OCI-LY1 (cell line): Measurements from ENCODE around the gene WDPCP.

Source experiments
- H2AFZ ChIP-seq: fragments of 200-600 bp; sonication (generic), shearing (Covaris generic); 2 replicates; pipeline ENCODE4 v1.6.0; 2014; ENCODE audit warnings: antibody characterized with exemption, mild to moderate bottlenecking, low read length
- H3F3A ChIP-seq: fragments of 200-600 bp; sonication (generic), shearing (Covaris generic); 2 replicates; pipeline ENCODE4 v1.6.0; 2014; ENCODE audit warnings: mild to moderate bottlenecking, antibody characterized with exemption, low read length, moderate library complexity; ENCODE audit not compliant: insufficient read depth
- H3K27ac ChIP-seq: fragments of 200-600 bp; sonication (generic); 2 replicates; pipeline ENCODE4 v1.5.1; 2014; ENCODE audit warnings: low read length, mixed run types, mild to moderate bottlenecking, low read depth; ENCODE audit not compliant: poor library complexity, severe bottlenecking
- H3K27me3 ChIP-seq: fragments of 200-600 bp; sonication (generic); 2 replicates; pipeline ENCODE4 v1.6.0; 2014; ENCODE audit warnings: antibody characterized with exemption, mild to moderate bottlenecking, low read length, moderate library complexity; ENCODE audit not compliant: insufficient read depth
- H3K36me3 ChIP-seq: fragments of 200-600 bp; sonication (generic); 2 replicates; pipeline ENCODE4 v1.6.1; 2014; ENCODE audit warnings: mild to moderate bottlenecking, antibody characterized with exemption, low read length, moderate library complexity, mixed read lengths; ENCODE audit not compliant: insufficient read depth
- H3K4me1 ChIP-seq: fragments of 200-600 bp; sonication (generic); 2 replicates; pipeline ENCODE4 v1.5.1; 2014; ENCODE audit warnings: mild to moderate bottlenecking, low read length, moderate library complexity; ENCODE audit not compliant: insufficient read depth, severe bottlenecking
- H3K4me2 ChIP-seq: fragments of 200-600 bp; sonication (generic), shearing (Covaris generic); 2 replicates; pipeline ENCODE4 v1.6.1; 2014; ENCODE audit warnings: low read length
- H3K4me3 ChIP-seq: fragments of 200-600 bp; sonication (generic); 2 replicates; pipeline ENCODE4 v1.5.1; 2014; ENCODE audit warnings: low read length, low read depth, mild to moderate bottlenecking, mixed read lengths; ENCODE audit not compliant: poor library complexity, severe bottlenecking
- H3K79me2 ChIP-seq: fragments of 200-600 bp; shearing (Covaris generic); 2 replicates; pipeline ENCODE4 v1.6.1; 2016; ENCODE audit warnings: mixed run types, low read length, mixed read lengths; ENCODE audit not compliant: insufficient read depth
- H3K9ac ChIP-seq: fragments of 200-600 bp; sonication (generic), shearing (Covaris generic); 2 replicates; pipeline ENCODE4 v1.6.1; 2014; ENCODE audit warnings: mild to moderate bottlenecking, low read length, mixed read lengths
- H3K9me2 ChIP-seq: fragments of 200-600 bp; sonication (generic), shearing (Covaris generic); 2 replicates; pipeline ENCODE4 v1.6.1; 2014; ENCODE audit warnings: low read depth, mild to moderate bottlenecking, low read length, mixed read lengths
- H3K9me3 ChIP-seq: fragments of 200-600 bp; shearing (Covaris generic); 2 replicates; pipeline ENCODE4 v1.6.1; 2014; ENCODE audit warnings: low read length, mixed read lengths
- H4K20me1 ChIP-seq: fragments of 200-600 bp; sonication (generic), shearing (Covaris generic); 2 replicates; pipeline ENCODE4 v1.6.0; 2016; ENCODE audit warnings: mild to moderate bottlenecking, low read length; ENCODE audit not compliant: insufficient read depth
- CTCF ChIP-seq: fragments of 200-600 bp; sonication (generic), shearing (Covaris generic); IDR thresholded peaks from 2 replicates; pipeline ENCODE4 v1.5.1; 2017; ENCODE audit warnings: mild to moderate bottlenecking, antibody characterized with exemption, low read length, moderate library complexity, mixed read lengths
- EZH2 ChIP-seq: fragments of 200-600 bp; sonication (generic), shearing (Covaris generic); IDR thresholded peaks from 2 replicates; pipeline ENCODE4 v1.8.0; 2017; ENCODE audit warnings: borderline replicate concordance, mixed run types, mild to moderate bottlenecking, antibody characterized with exemption, low read length, moderate library complexity, mixed read lengths

WDPCP gene

GRCh38 chr2:63424329-63425078, 163.8 kb downstream of the WDPCP start:
- Histone ChIP-seq H3K9me2 (no peaks in the 10 kb centered on the region), H3K79me2 (no peaks in the 10 kb centered on the region), H3K36me3 (no peaks in the 10 kb centered on the region), H3K27me3 (no peaks in the 10 kb centered on the region), H3K4me2 (peak overlapping the region; percentile 19; the same call in 1 of the 2 replicates), H2AFZ (0 out of 2 replicates have a peak overlapping the region, but pooled peaks have one; percentile 62), H3F3A (no peaks in the 10 kb centered on the region), H3K9me3 (no peaks in the 10 kb centered on the region), H4K20me1 (no peaks in the 10 kb centered on the region), H3K4me1 (peaks cover 8% of the 10 kb centered on the region), H3K27ac (no peak overlapping the region), H3K4me3 (no peak overlapping the region), H3K9ac (no peak overlapping the region; the same call in 1 of the 2 replicates)
- TF ChIP-seq EZH2, result no peak
- peak; percentile 85 for TF ChIP-seq CTCF

DNA sequence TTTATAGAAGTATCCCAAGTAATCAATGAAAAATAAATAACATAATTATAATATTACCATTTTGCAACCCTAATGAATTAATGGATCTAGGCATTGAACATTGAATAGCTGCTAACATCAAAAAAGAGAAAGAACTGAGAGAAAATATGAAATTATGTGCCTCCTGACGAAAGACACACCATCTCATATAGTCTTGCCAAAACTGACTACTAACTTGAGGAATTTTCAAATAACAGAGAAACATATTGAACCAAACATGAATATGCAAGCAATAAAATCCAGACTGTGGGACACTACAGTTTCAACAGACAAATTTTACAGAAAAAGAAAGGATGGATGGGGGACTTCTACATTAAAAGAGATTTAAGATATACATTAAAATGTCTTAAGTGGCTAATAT, 165.7 kb downstream of the WDPCP start:
- no peaks in the 10 kb centered on the region for H4K20me1 ChIP-seq
- no peaks in the 10 kb centered on the region for H3F3A ChIP-seq
- H3K4me1 ChIP-seq, result peaks cover 8% of the 10 kb centered on the region
- H3K4me2 ChIP-seq, result no peak overlapping the region
- H3K9me2 ChIP-seq, result no peaks in the 10 kb centered on the region
- no peaks in the 10 kb centered on the region for H3K27me3 ChIP-seq
- H3K27ac ChIP-seq, result no peak overlapping the region
- TF ChIP-seq CTCF, result no peak
- no peak for TF ChIP-seq EZH2
- H3K9ac ChIP-seq, result no peak overlapping the region
- no peak overlapping the region for H2AFZ ChIP-seq
- H3K9me3 ChIP-seq, result no peaks in the 10 kb centered on the region
- no peak overlapping the region for H3K4me3 ChIP-seq
- no peaks in the 10 kb centered on the region for H3K36me3 ChIP-seq
- H3K79me2 ChIP-seq, result no peaks in the 10 kb centered on the region

DNA sequence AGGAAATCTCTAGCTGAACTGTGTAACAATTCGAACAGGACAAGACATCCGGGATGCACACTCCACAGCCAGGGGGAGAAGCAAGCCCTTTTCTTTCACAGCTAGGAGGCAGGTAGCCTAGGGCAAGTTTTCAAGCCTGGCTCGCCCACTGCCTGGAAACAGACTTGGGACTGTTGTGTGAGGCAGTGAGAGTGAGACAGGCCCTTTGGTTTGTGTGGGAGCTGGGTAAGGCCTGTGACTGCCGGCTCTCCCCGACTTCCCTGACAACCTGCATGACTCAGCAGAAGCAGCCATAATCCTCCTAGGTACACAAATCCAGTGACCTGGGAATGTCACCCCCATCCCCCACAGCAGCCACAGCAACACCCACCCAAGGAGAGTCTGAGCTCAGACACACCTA, 179.7 kb downstream of the WDPCP start:
- H3K9me3 ChIP-seq, result no peaks in the 10 kb centered on the region
- H3K27me3 ChIP-seq, result no peaks in the 10 kb centered on the region
- peaks cover 5% of the 10 kb centered on the region; the same call in 1 of the 2 replicates for H3K36me3 ChIP-seq
- no peak overlapping the region for H3K4me2 ChIP-seq
- H3K4me3 ChIP-seq, result no peak overlapping the region
- no peaks in the 10 kb centered on the region for H3K9me2 ChIP-seq
- TF ChIP-seq CTCF (no peak), EZH2 (no peak)
- H3K27ac ChIP-seq, result no peak overlapping the region
- H3K9ac ChIP-seq, result no peak overlapping the region
- H2AFZ ChIP-seq, result no peak overlapping the region
- H3K79me2 ChIP-seq, result no peaks in the 10 kb centered on the region
- H3K4me1 ChIP-seq, result no peaks in the 10 kb centered on the region
- no peaks in the 10 kb centered on the region for H4K20me1 ChIP-seq
- no peaks in the 10 kb centered on the region for H3F3A ChIP-seq
